Hepatocyte (in vitro differentiated cells): ENCODE data around the gene PRR5. TPM values are rescaled to one million over a fixed set of nuclear protein-coding genes. Genes with fewer than 3 reads are reported as not detected.

Source experiments
- DNase-seq: peaks from one replicate; pipeline ENCODE4 v3.0.0-alpha.2; 2016; ENCODE audit warnings: low spot score
- H2AFZ ChIP-seq: fragments of 200-600 bp; sonication (generic); 2 replicates; pipeline ENCODE4 v1.6.0; 2016; ENCODE audit warnings: antibody characterized with exemption, mild to moderate bottlenecking
- H3K27ac ChIP-seq: fragments of 200-600 bp; sonication (generic); 2 replicates; pipeline ENCODE4 v1.5.1; 2016; ENCODE audit warnings: mild to moderate bottlenecking
- H3K27me3 ChIP-seq: fragments of 200-600 bp; sonication (generic); 2 replicates; pipeline ENCODE4 v1.6.1; 2016
- H3K36me3 ChIP-seq: fragments of 200-600 bp; sonication (generic); replicated peaks from 2 replicates; pipeline ENCODE4 v1.5.1; 2016; ENCODE audit warnings: low read depth; ENCODE audit not compliant: insufficient read depth
- H3K4me1 ChIP-seq: fragments of 200-600 bp; sonication (generic); 2 replicates; pipeline ENCODE4 v1.5.1; 2016; ENCODE audit warnings: mild to moderate bottlenecking, moderate library complexity; ENCODE audit not compliant: insufficient read depth
- H3K4me2 ChIP-seq: fragments of 200-600 bp; sonication (generic); 2 replicates; pipeline ENCODE4 v1.6.0; 2016
- H3K4me3 ChIP-seq: fragments of 200-600 bp; sonication (generic); 2 replicates; pipeline ENCODE4 v1.5.1; 2016; ENCODE audit warnings: mild to moderate bottlenecking
- H3K79me2 ChIP-seq: fragments of 200-600 bp; sonication (generic); 2 replicates; pipeline ENCODE4 v1.6.0; 2017; ENCODE audit warnings: mild to moderate bottlenecking
- H3K9me2 ChIP-seq: fragments of 200-600 bp; sonication (generic); replicated peaks from 2 replicates; pipeline ENCODE4 v1.6.0; 2017; ENCODE audit warnings: mild to moderate bottlenecking; ENCODE audit not compliant: insufficient read depth
- H3K9me3 ChIP-seq: fragments of 200-600 bp; sonication (generic); 2 replicates; pipeline ENCODE4 v1.5.1; 2016; ENCODE audit warnings: low read depth, mild to moderate bottlenecking
- H4K20me1 ChIP-seq: fragments of 200-600 bp; sonication (generic); 2 replicates; pipeline ENCODE4 v1.6.0; 2016; ENCODE audit warnings: mild to moderate bottlenecking; ENCODE audit not compliant: insufficient read depth, poor library complexity, severe bottlenecking
- CTCF ChIP-seq: fragments of 200-600 bp; sonication (generic); IDR thresholded peaks from 2 replicates; pipeline ENCODE4 v1.5.1; 2016; ENCODE audit warnings: antibody characterized with exemption, mild to moderate bottlenecking; ENCODE audit not compliant: poor library complexity
- EZH2 ChIP-seq: fragments of 200-600 bp; sonication (generic); IDR thresholded peaks from 2 replicates; pipeline ENCODE4 v1.6.1; 2016; ENCODE audit warnings: antibody characterized with exemption, mild to moderate bottlenecking, borderline replicate concordance
- EZH2phosphoT487 ChIP-seq: fragments of 200-600 bp; sonication (generic); IDR thresholded peaks from one replicate; pipeline ENCODE4 v1.6.1; 2018; ENCODE audit warnings: antibody characterized with exemption, mild to moderate bottlenecking, low read depth, moderate library complexity; ENCODE audit not compliant: unreplicated experiment, severe bottlenecking
- WGBS: methylation state at CpG from one replicate; pipeline ENCODE4 v1.1.6; 2016; ENCODE audit warnings: low lambda C conversion rate; ENCODE audit errors: missing lambda C conversion rate; 5-methylcytosine and 5-hydroxymethylcytosine counted together
- polyA plus RNA-seq: library from polyadenylated mRNA; unstranded; fragments of >200 nt; fragmentation: Nextera tagmentation; extraction: Ambion mirVana; gene quantifications from 2 replicates; pipeline ENCODE4 v1.2.1, GENCODE V29; 2016
- total RNA-seq: library from RNA; depleted of rRNA; stranded (reverse); fragments of >200 nt; gene quantifications from 2 replicates; pipeline ENCODE4 v1.2.3, GENCODE V29; 2014

Gene PRR5
- total and polyA plus RNA-seq, 2 experiments from 2014 or later: 44.2 to 84.9 TPM

DNA sequence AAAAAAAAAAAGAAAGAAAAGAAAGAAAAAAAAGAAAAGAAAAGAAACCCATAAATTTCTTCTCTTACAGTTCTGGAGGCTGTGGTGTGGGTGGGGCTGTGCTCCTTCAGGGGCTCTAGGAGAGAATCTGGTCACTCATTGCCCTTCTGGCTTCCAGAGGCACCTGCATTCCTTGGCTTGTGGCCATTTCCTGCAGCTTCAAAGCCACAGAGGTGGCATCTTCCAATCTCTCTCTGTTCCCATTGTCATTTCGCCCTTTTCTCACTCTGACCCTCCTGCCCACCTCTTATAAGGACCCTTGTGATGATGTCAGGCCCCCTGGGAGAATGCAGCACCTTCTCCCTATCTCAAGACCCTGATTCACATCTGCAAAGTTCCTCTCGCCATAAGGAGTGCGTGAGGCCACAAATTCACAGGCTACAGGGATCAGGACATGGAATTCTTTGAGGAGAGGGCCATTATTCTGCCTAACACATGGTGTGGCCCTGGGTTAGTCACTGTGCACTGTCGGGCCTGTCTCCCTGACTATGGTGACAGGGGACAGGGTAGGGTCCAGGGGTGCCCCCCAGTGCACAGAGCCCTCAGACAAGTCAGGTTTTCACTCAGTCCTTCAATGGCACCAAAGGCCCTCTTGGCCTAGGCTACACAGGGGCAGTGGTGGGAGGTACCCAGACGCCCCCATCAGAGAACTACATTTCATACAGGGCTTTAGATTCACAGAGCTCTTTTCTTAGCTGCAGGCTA, 38.6 kb upstream of the PRR5 start:
- H3K27ac ChIP-seq: peak overlapping the region; percentile 84
- H3K36me3 ChIP-seq: no peaks in the 10 kb centered on the region
- no peaks in the 10 kb centered on the region for H3K9me2 ChIP-seq
- DNase-seq: no peak
- H3K79me2 ChIP-seq: no peaks in the 10 kb centered on the region
- no peak overlapping the region for H3K4me2 ChIP-seq
- H3K27me3 ChIP-seq: no peaks in the 10 kb centered on the region
- H2AFZ ChIP-seq: no peak overlapping the region
- H3K4me3 ChIP-seq: no peak overlapping the region
- no peaks in the 10 kb centered on the region for H3K9me3 ChIP-seq
- TF ChIP-seq EZH2 (no peak), CTCF (no peak), EZH2phosphoT487 (no peak)
- H3K4me1 ChIP-seq: peaks cover 37% of the 10 kb centered on the region
- H4K20me1 ChIP-seq: no peaks in the 10 kb centered on the region
- 90% methylated on average over 5 of the region's 5 CpGs for WGBS

GRCh38 chr22:44664149-44664548, 37.9 kb upstream of the PRR5 start:
- peaks cover 1% of the 10 kb centered on the region for H3K79me2 ChIP-seq
- H3K4me1 ChIP-seq: peaks cover 32% of the 10 kb centered on the region
- 65% methylated on average over 11 of the region's 11 CpGs for WGBS
- no peaks in the 10 kb centered on the region for H3K9me2 ChIP-seq
- no peak overlapping the region for H3K4me3 ChIP-seq
- no peak overlapping the region for H3K4me2 ChIP-seq
- H3K27me3 ChIP-seq: no peaks in the 10 kb centered on the region
- H2AFZ ChIP-seq: no peak overlapping the region
- H3K9me3 ChIP-seq: no peaks in the 10 kb centered on the region
- H3K27ac ChIP-seq: peak overlapping the region; percentile 84
- DNase-seq: peak; percentile 69
- H4K20me1 ChIP-seq: no peaks in the 10 kb centered on the region
- H3K36me3 ChIP-seq: no peaks in the 10 kb centered on the region
- no peak for TF ChIP-seq CTCF
- TF ChIP-seq EZH2phosphoT487: no peak
- no peak for TF ChIP-seq EZH2

GRCh38 chr22:44665115-44665514, 36.9 kb upstream of the PRR5 start:
- no peaks in the 10 kb centered on the region for H3K36me3 ChIP-seq
- no peak overlapping the region for H2AFZ ChIP-seq
- H3K27me3 ChIP-seq: no peaks in the 10 kb centered on the region
- no peaks in the 10 kb centered on the region for H3K9me3 ChIP-seq
- no peak for TF ChIP-seq EZH2phosphoT487
- H3K4me2 ChIP-seq: no peak overlapping the region
- H3K4me1 ChIP-seq: peaks cover 32% of the 10 kb centered on the region
- H3K9me2 ChIP-seq: no peaks in the 10 kb centered on the region
- WGBS: 80% methylated on average over 9 of the region's 9 CpGs
- no peak for DNase-seq
- H3K79me2 ChIP-seq: peaks cover 11% of the 10 kb centered on the region
- H3K4me3 ChIP-seq: no peak overlapping the region
- H3K27ac ChIP-seq: no peak overlapping the region
- H4K20me1 ChIP-seq: no peaks in the 10 kb centered on the region

- H3K79me2 ChIP-seq: peaks cover 20% of the 10 kb centered on the region
- DNase-seq: no peak
- no peak overlapping the region for H2AFZ ChIP-seq
- no peaks in the 10 kb centered on the region for H4K20me1 ChIP-seq
- H3K4me2 ChIP-seq: no peak overlapping the region
- H3K9me2 ChIP-seq: no peaks in the 10 kb centered on the region
- no peak overlapping the region for H3K4me3 ChIP-seq
- no peaks in the 10 kb centered on the region for H3K27me3 ChIP-seq
- TF ChIP-seq EZH2: no peak
- no peak for TF ChIP-seq EZH2phosphoT487
- TF ChIP-seq CTCF: no peak
- H3K27ac ChIP-seq: no peak overlapping the region
- no peaks in the 10 kb centered on the region for H3K9me3 ChIP-seq
- peaks cover 32% of the 10 kb centered on the region for H3K4me1 ChIP-seq
- no peaks in the 10 kb centered on the region for H3K36me3 ChIP-seq
- WGBS: 56% methylated on average over 3 of the region's 3 CpGs
These were observed 35.8 kb upstream of the PRR5 start for GRCh38 chr22:44666207-44666585.
